Heart right ventricle (tissue), 16 donors: ENCODE data around the gene NUP35. TPM values are rescaled to one million over a fixed set of nuclear protein-coding genes. Genes with fewer than 3 reads are reported as not detected.
"Not testable (repeated sequence)": the region's sequence is repeated elsewhere in the genome, so short reads cannot be mapped to it uniquely, and the experiment has no call there.

ENCODE experiments used
- ATAC-seq, 8 donors: fragments of 200-7000 bp; cut with Tn5 transposase; one replicate each; pipeline ENCODE4 v1.9.1; 2020; ENCODE audit warnings: mild to moderate bottlenecking in 8 of 8, moderate library complexity in 8 of 8, moderate number of reproducible peaks in 1 of 8
- DNase-seq, 2 donors: peaks; one replicate each; pipeline ENCODE4 v3.0.0-alpha.2; 2020
- H3K27ac ChIP-seq, 10 donors: fragments of 200-600 bp; sonication (generic) in 2 of 10; one replicate each; pipeline versions ENCODE4 v1.5.0 to v1.8.0; 2020 to 2022; ENCODE audit warnings: mild to moderate bottlenecking in 3 of 10
- H3K27me3 ChIP-seq, 7 donors: fragments of 200-600 bp; one replicate each; pipeline ENCODE4 v1.8.0; 2021 to 2022; ENCODE audit warnings: mild to moderate bottlenecking in 2 of 7
- H3K36me3 ChIP-seq, 9 donors: fragments of 200-600 bp; sonication (generic) in 1 of 9; one replicate each; pipeline versions ENCODE4 v1.5.0 to v1.8.0; 2020 to 2022; ENCODE audit warnings: mild to moderate bottlenecking in 2 of 9
- H3K4me1 ChIP-seq, 9 donors: fragments of 200-600 bp; sonication (generic) in 1 of 9; one replicate each; pipeline versions ENCODE4 v1.5.0 to v1.8.0; 2020 to 2022; ENCODE audit warnings: mild to moderate bottlenecking in 4 of 9
- H3K4me3 ChIP-seq, 10 donors: fragments of 200-600 bp; sonication (generic) in 2 of 10; one replicate each; pipeline versions ENCODE4 v1.5.0 to v1.8.0; 2020 to 2022; ENCODE audit warnings: mild to moderate bottlenecking in 7 of 10, moderate library complexity in 2 of 10
- H3K9me3 ChIP-seq, 11 donors: fragments of 200-600 bp in 10 of 11; sonication (generic) in 2 of 11; one replicate each; pipeline versions ENCODE4 v1.5.0 to v1.8.0; 2013 to 2022; ENCODE audit warnings: mild to moderate bottlenecking in 2 of 11, control low read depth in 1 of 11, moderate library complexity in 1 of 11
- CTCF ChIP-seq, 9 donors: fragments of 200-600 bp; sonication (generic) in 2 of 9; IDR thresholded peaks; one replicate each; pipeline versions ENCODE4 v1.5.0 to v1.8.0; 2021 to 2022; ENCODE audit warnings: antibody characterized with exemption in 9 of 9, mild to moderate bottlenecking in 5 of 9, moderate library complexity in 1 of 9
- WGBS, 2 donors: extraction: QIAGEN DNeasy Blood & Tissue Kit; methylation state at CpG; one replicate each; pipeline ENCODE4 v1.1.7; 2013; ENCODE audit warnings: inconsistent platforms in 1 of 2; 5-methylcytosine and 5-hydroxymethylcytosine counted together
- intact Hi-C, 10 donors: fragments of 100-400 bp; cut with DNase I; formaldehyde crosslinking; loops; one replicate each; pipeline versions ENCODE4 v1.11.1 to v1.14.2; 2022
- polyA plus RNA-seq, 2 donors: library from polyadenylated mRNA; stranded (reverse); fragments of 200-250 nt; gene quantifications; one replicate each; pipeline ENCODE4 v1.2.3, GENCODE V29; 2013
- total RNA-seq, 10 donors: library from RNA; stranded (reverse); fragmentation: NEBNext Ultra II Directional in 3 of 10; extraction: Animal tissue kit (Norgen Biotek cat#: 25700) in 3 of 10; gene quantifications; one replicate each; pipeline versions ENCODE4 v1.2.1 to v1.2.4, GENCODE V29; 2021 to 2023
- donor health status: Arrhythmogenic right ventricular cardiomyopathy.
- donor health status: ischemic (EF 13 %, LVEDD 7.1; RV severe dilation, severe dysfunction).
- donor health status: healthy with polysubstance abuse.
- donor health status: DM: no; HTN: yes; CAD: no.
- donor health status: DM: no; HTN: no; CAD: no.
- donor health status: ischemic (EF 25% LVEDD 6.9; RV normal size, moderate dysfunction).
- donor health status: ischemic (EF 25% LVEDD 5.7; RV mildly dilated, moderate dysfunction).
- donor health status: healthy.
- donor health status: DM: yes; HTN: yes; CAD: no.
- donor health status: Ischemic cardiomyopathy.
- donor health status: ischemic (EF 35%, LVEDD 5.7; RV mildly dilated, moderate dysfunction).
- donor health status: nonischemic (EF 11% LVEDD 7.7; RV severe dilation, severe dysfunction).
- donor health status: DM: yes; HTN: yes; CAD: no.
- donor health status: PGD.
- donor health status: ischemic (EF 29% LVEDD 5.4; RV normal size, mild dysfunction).
- donor health status: nonischemic (EF 23%, LVEDD 6.1; RV moderate dilation, normal function).

Gene NUP35
- total and polyA plus RNA-seq, 12 donors, result 4.4 to 11.0 (median 8.3) TPM

- Histone ChIP-seq H3K4me1 (no peaks in the 10 kb centered on the region), H3K4me3 (no peak overlapping the region), H3K9me3 (no peaks in the 10 kb centered on the region), H3K36me3 (peaks cover 0 to 71% (median 11%) of the 10 kb centered on the region in 9 donors), H3K27ac (no peak overlapping the region), H3K27me3 (no peaks in the 10 kb centered on the region)
- no peak for ATAC-seq
- WGBS, 2 donors, result 95 to 98% methylated on average over 2 of the region's 2 CpGs
- intact Hi-C loops, result no loop called here
- no peak for TF ChIP-seq CTCF (IDR thresholded peaks at IDR 0.05)
- DNase-seq, result no peak
Observed at GRCh38 chr2:183134016-183134415, 9.8 kb downstream of the NUP35 start.

- DNase-seq (no peak), ATAC-seq (no peak)
- H3K36me3 ChIP-seq, result peaks cover 0 to 31% (median 0%) of the 10 kb centered on the region in 9 donors
- H3K27ac ChIP-seq, result peak overlapping the region in 1 of 10 donors; percentile 7
- intact Hi-C loops, result no loop called here
- TF ChIP-seq CTCF (IDR thresholded peaks at IDR 0.05), result no peak
- no peak overlapping the region for H3K4me3 ChIP-seq
- H3K4me1 ChIP-seq, result peaks cover 0 to 20% (median 12%) of the 10 kb centered on the region in 9 donors
- WGBS, 2 donors, result 96 to 98% methylated on average over 1 of the region's 1 CpG
- no peaks in the 10 kb centered on the region for H3K27me3 ChIP-seq
- H3K9me3 ChIP-seq, result peaks cover 0 to 7% (median 3%) of the 10 kb centered on the region in 11 donors
Observed at GRCh38 chr2:183148955-183149354, 24.7 kb downstream of the NUP35 start.

GRCh38 chr2:183149489-183149888 is 25.2 kb downstream of the NUP35 start:
- intact Hi-C loops, result no loop called here
- TF ChIP-seq CTCF (IDR thresholded peaks at IDR 0.05), result no peak
- Histone ChIP-seq H3K27ac (peak overlapping the region in 1 of 10 donors; percentile 7), H3K27me3 (no peaks in the 10 kb centered on the region), H3K9me3 (peaks cover 0 to 2% (median 0%) of the 10 kb centered on the region in 11 donors), H3K4me3 (no peak overlapping the region), H3K4me1 (peaks cover 0 to 20% (median 12%) of the 10 kb centered on the region in 9 donors), H3K36me3 (peaks cover 0 to 26% (median 0%) of the 10 kb centered on the region in 9 donors)
- DNase-seq (no peak), ATAC-seq (peak in 5 of 8 donors; percentile 52 to 86 (median 67))
- WGBS, 2 donors, result 48 to 52% methylated on average over 2 of the region's 2 CpGs

- 97 to 99% methylated on average over 3 of the region's 3 CpGs for WGBS, 2 donors
- H3K27me3 ChIP-seq, H3K9me3 ChIP-seq, intact Hi-C loops, H3K4me3 ChIP-seq, H3K27ac ChIP-seq, ATAC-seq, DNase-seq: not testable (repeated sequence)
- H3K4me1 ChIP-seq, result peaks cover 0 to 20% (median 12%) of the 10 kb centered on the region in 9 donors
- H3K36me3 ChIP-seq, result peaks cover 0 to 28% (median 0%) of the 10 kb centered on the region in 9 donors
Observed at GRCh38 chr2:183152280-183152679, 28.0 kb downstream of the NUP35 start.

GRCh38 chr2:183153967-183154366 is 29.7 kb downstream of the NUP35 start:
- H3K4me3 ChIP-seq, result no peak overlapping the region
- no peaks in the 10 kb centered on the region for H3K9me3 ChIP-seq
- H3K4me1 ChIP-seq, result peaks cover 0 to 16% (median 12%) of the 10 kb centered on the region in 9 donors
- no peak overlapping the region for H3K27ac ChIP-seq
- no peaks in the 10 kb centered on the region for H3K27me3 ChIP-seq
- ATAC-seq, result no peak
- 98% methylated on average over 3 of the region's 3 CpGs for WGBS, 2 donors
- intact Hi-C loops, result no loop called here
- no peak for TF ChIP-seq CTCF (IDR thresholded peaks at IDR 0.05)
- no peak for DNase-seq
- peaks cover 0 to 37% (median 0%) of the 10 kb centered on the region in 9 donors for H3K36me3 ChIP-seq

- H3K9me3 ChIP-seq, intact Hi-C loops, H3K4me1 ChIP-seq, H3K4me3 ChIP-seq, H3K27me3 ChIP-seq, ATAC-seq, H3K27ac ChIP-seq, DNase-seq: not testable (repeated sequence)
- H3K36me3 ChIP-seq, result peaks cover 0 to 45% (median 0%) of the 10 kb centered on the region in 9 donors
- WGBS, 2 donors, result 70% methylated on average over 4 of the region's 4 CpGs
Observed at GRCh38 chr2:183154772-183155171, 30.5 kb downstream of the NUP35 start.
